ENCODE data around the gene ROBO2. TPM values are rescaled to one million over a fixed set of nuclear protein-coding genes. Genes with fewer than 3 reads are reported as not detected.

The ROBO2 gene
- total and polyA plus RNA-seq, 2 donors from 2014 or later = 1.3 to 1.6 TPM

DNA sequence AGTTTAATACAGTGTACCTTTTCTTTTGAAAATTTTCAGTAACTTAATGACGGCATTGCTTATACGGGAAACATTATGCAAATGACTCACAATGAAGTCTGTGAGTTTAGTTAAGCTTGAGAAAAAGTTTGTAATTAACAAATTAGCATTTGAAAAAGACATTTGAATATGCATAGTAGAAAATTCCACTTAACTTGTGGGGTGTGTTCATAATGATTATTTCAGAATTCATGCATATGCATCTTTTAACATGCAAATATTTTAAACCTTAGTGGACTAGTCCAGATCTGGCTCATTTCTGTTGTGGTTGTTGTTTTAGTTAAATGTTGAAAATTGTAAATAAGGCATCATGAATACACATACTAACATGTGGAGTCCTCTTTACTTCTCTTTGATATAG lies 239.4 kb downstream of the ROBO2 start:
- intact Hi-C loops (cut with DNase I) = no loop called here
- Histone ChIP-seq H3K4me3 (ENCODE audit: low read length in 3 of 3) (no peak overlapping the region), H3K9me3 (ENCODE audit: control insufficient read depth in 2 of 3, insufficient read depth in 1 of 3, low read length in 3 of 3) (no peaks in the 10 kb centered on the region), H3K36me3 (ENCODE audit: control insufficient read depth in 2 of 3, insufficient read depth in 3 of 3, low read length in 3 of 3) (no peaks in the 10 kb centered on the region), H3K9ac (ENCODE audit: low read length in 3 of 3) (no peak overlapping the region), H3K4me1 (ENCODE audit: control insufficient read depth in 2 of 3, insufficient read depth in 2 of 3, low read depth in 1 of 3, low read length in 3 of 3) (no peaks in the 10 kb centered on the region), H3K27me3 (ENCODE audit: control insufficient read depth, insufficient read depth, low read length) (no peaks in the 10 kb centered on the region), H3K27ac (ENCODE audit: low read depth in 2 of 2, low read length in 2 of 2) (no peak overlapping the region)
- DNase-seq = no peak
- TF ChIP-seq, protein P1, sequence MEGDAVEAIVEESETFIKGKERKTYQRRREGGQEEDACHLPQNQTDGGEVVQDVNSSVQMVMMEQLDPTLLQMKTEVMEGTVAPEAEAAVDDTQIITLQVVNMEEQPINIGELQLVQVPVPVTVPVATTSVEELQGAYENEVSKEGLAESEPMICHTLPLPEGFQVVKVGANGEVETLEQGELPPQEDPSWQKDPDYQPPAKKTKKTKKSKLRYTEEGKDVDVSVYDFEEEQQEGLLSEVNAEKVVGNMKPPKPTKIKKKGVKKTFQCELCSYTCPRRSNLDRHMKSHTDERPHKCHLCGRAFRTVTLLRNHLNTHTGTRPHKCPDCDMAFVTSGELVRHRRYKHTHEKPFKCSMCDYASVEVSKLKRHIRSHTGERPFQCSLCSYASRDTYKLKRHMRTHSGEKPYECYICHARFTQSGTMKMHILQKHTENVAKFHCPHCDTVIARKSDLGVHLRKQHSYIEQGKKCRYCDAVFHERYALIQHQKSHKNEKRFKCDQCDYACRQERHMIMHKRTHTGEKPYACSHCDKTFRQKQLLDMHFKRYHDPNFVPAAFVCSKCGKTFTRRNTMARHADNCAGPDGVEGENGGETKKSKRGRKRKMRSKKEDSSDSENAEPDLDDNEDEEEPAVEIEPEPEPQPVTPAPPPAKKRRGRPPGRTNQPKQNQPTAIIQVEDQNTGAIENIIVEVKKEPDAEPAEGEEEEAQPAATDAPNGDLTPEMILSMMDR (IDR thresholded peaks at IDR 0.05; ENCODE audit: borderline replicate concordance, extremely low read depth, insufficient read depth) = no peak
- no peak for FAIRE-seq

DNA sequence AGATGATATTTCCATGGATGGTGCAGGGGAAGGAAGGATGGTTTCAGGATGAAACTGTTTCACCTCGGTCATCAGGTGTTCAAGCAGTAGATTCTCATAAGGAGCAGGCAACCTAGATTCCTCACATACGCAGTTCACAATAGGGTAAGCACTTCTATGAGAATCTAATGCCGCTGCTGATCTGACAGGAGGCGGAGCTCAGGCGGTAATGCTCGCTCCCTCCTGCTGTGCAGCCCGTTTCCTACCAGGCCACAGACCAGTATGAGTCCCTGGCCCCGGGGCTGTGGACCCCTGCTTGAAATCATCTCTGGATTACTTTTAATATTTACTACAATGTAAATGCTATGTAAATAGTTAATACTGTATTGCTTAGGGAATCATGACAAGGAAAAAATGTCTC lies 241.8 kb downstream of the ROBO2 start:
- H3K27ac ChIP-seq (ENCODE audit: low read depth in 2 of 2, low read length in 2 of 2) = no peak overlapping the region
- intact Hi-C loops (cut with DNase I) = no loop called here
- no peak for DNase-seq
- no peak overlapping the region for H3K9ac ChIP-seq (ENCODE audit: low read length in 3 of 3)
- no peaks in the 10 kb centered on the region for H3K27me3 ChIP-seq (ENCODE audit: control insufficient read depth, insufficient read depth, low read length)
- TF ChIP-seq, protein P1 (IDR thresholded peaks at IDR 0.05; ENCODE audit: borderline replicate concordance, extremely low read depth, insufficient read depth) = no peak
- H3K4me3 ChIP-seq (ENCODE audit: low read length in 3 of 3) = no peak overlapping the region
- H3K4me1 ChIP-seq (ENCODE audit: control insufficient read depth in 2 of 3, insufficient read depth in 2 of 3, low read depth in 1 of 3, low read length in 3 of 3) = no peaks in the 10 kb centered on the region
- H3K9me3 ChIP-seq (ENCODE audit: control insufficient read depth in 2 of 3, insufficient read depth in 1 of 3, low read length in 3 of 3) = no peaks in the 10 kb centered on the region
- FAIRE-seq = no peak
- H3K36me3 ChIP-seq (ENCODE audit: control insufficient read depth in 2 of 3, insufficient read depth in 3 of 3, low read length in 3 of 3) = no peaks in the 10 kb centered on the region

DNA sequence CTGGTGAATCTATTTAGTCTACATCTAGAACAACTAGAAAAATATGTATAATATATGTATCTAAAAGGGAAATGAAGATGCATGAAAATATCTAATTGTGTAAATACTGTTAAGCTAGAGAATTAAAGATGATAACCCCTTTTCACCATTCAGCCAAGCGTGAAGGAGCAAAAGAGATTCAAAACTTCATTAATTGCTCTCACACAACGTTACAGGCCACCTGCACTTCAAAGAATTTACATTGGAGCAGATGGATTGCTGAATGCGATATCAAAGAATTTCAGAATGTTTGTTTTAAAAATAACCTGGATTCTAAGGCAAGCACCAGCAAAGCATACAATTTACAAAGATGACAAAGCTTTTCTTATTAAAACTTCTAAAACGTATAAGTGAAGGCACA lies 243.2 kb downstream of the ROBO2 start:
- Histone ChIP-seq H3K27ac (ENCODE audit: low read depth in 2 of 2, low read length in 2 of 2) (no peak overlapping the region), H3K9me3 (ENCODE audit: control insufficient read depth in 2 of 3, insufficient read depth in 1 of 3, low read length in 3 of 3) (no peaks in the 10 kb centered on the region), H3K4me1 (ENCODE audit: control insufficient read depth in 2 of 3, insufficient read depth in 2 of 3, low read depth in 1 of 3, low read length in 3 of 3) (no peaks in the 10 kb centered on the region), H3K36me3 (ENCODE audit: control insufficient read depth in 2 of 3, insufficient read depth in 3 of 3, low read length in 3 of 3) (no peaks in the 10 kb centered on the region), H3K4me3 (ENCODE audit: low read length in 3 of 3) (no peak overlapping the region), H3K9ac (ENCODE audit: low read length in 3 of 3) (no peak overlapping the region), H3K27me3 (ENCODE audit: control insufficient read depth, insufficient read depth, low read length) (no peaks in the 10 kb centered on the region)
- TF ChIP-seq, protein P1 (IDR thresholded peaks at IDR 0.05; ENCODE audit: borderline replicate concordance, extremely low read depth, insufficient read depth) = no peak
- intact Hi-C loops (cut with DNase I) = no loop called here
- FAIRE-seq = no peak
- no peak for DNase-seq

DNA sequence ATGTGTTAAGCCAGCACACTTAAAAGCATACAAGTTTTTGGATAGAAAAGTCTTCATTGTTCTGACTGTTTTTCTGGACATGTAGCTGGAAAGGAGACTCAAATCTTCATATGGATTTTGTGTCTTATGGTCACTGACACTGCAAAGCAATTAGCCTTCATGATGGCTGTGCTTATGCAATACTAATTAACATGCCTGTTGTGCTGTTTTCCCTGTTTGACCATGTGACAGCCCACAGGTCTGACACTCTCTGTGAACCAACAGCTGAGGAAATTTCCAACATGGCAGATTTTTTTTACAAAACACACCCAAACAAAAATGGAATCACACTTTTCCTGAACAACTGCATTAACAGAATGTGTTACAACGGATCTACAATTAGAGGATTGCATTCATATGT lies 248.4 kb downstream of the ROBO2 start:
- FAIRE-seq = no peak
- Histone ChIP-seq H3K9me3 (ENCODE audit: control insufficient read depth in 2 of 3, insufficient read depth in 1 of 3, low read length in 3 of 3) (no peaks in the 10 kb centered on the region), H3K27me3 (ENCODE audit: control insufficient read depth, insufficient read depth, low read length) (no peaks in the 10 kb centered on the region), H3K9ac (ENCODE audit: low read length in 3 of 3) (no peak overlapping the region), H3K4me1 (ENCODE audit: control insufficient read depth in 2 of 3, insufficient read depth in 2 of 3, low read depth in 1 of 3, low read length in 3 of 3) (no peaks in the 10 kb centered on the region), H3K36me3 (ENCODE audit: control insufficient read depth in 2 of 3, insufficient read depth in 3 of 3, low read length in 3 of 3) (no peaks in the 10 kb centered on the region), H3K27ac (ENCODE audit: low read depth in 2 of 2, low read length in 2 of 2) (no peak overlapping the region), H3K4me3 (ENCODE audit: low read length in 3 of 3) (no peak overlapping the region)
- no peak for DNase-seq
- intact Hi-C loops (cut with DNase I) = no loop called here
- TF ChIP-seq, protein P1 (IDR thresholded peaks at IDR 0.05; ENCODE audit: borderline replicate concordance, extremely low read depth, insufficient read depth) = no peak
